ENCODE data around the gene ZIC1.

DNA sequence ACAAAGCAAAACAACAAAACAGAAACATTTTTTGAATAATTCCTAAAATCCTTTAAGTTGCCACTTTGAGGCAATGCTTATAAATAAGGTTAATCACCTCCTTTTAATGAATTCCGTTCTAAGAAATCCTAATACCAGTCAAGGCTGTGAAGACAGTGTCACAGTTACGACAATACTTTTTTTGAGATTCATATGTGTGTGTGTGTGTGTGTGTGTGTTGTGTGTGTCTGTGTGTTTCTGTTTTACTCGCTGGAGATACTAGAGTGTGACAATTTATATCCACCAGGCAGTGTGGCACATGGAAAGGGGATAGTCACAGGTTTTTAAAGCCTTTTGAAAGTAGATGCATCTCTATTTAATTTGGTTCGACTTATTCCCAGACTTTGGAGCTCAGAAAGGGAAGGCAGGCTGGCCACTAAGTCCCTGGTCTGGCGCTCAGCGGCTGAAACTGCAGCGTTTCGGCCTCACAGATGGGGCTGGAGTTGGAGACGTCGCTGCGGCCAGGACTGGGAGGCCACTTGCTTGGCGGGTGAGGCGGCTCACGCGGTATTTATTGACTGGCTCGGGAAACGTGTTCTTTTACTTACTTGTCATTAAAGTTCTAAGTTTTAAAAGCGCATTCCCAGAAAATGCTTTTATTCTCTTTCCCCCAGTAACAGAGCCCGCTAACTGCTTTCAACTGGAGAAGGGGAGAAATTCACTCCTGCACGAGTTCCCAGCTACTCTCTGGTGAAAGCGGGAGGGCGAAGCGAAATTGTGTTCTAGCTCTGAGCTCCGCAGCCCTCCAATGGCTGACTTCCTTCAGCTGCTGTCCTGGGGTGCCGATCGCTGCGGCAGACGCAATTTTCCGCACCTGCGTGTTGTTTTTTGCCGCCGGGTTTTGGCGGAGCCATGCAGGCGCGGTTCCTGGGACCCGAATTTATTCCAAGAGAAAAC lies 13.7 kb downstream of the ZIC1 start:
- no peak for TF ChIP-seq CTCF (IDR thresholded peaks at IDR 0.05)
- no peak for TF ChIP-seq POLR2AphosphoS5 (IDR thresholded peaks at IDR 0.05; ENCODE audit: low read depth, low read length)
